H1 (cell line): Measurements from ENCODE around the gene MTM1. TPM values are rescaled to one million over a fixed set of nuclear protein-coding genes. Genes with fewer than 3 reads are reported as not detected.

Source experiments
- CTCF ChIA-PET: fragments of 300-600 bp; sonication (Branson Sonifier 250); formaldehyde crosslinking; loops from one replicate; lab custom pipeline; 2021; ENCODE audit not compliant: partially characterized antibody; lab: Charles Lee
- POLR2A ChIA-PET: fragments of 300-600 bp; sonication (Branson Sonifier 250); formaldehyde crosslinking; loops from one replicate; lab custom pipeline; 2021; ENCODE audit warnings: inconsistent platforms; ENCODE audit not compliant: partially characterized antibody; lab: Charles Lee
- DNase-seq, 2 experiments: peaks; one replicate each; pipeline versions ENCODE4 v3.0.0 to v3.0.0-alpha.2; 2010 to 2022; ENCODE audit warnings: low spot score in 2 of 2, low read depth in 1 of 2, mixed read lengths in 1 of 2
- FAIRE-seq: peaks from 2 replicates; lab custom pipeline; 2011; peaks lifted over from hg19 to GRCh38; lab: Jason Lieb, UNC
- H2AFZ ChIP-seq: 2 replicates; pipeline ENCODE4 v1.8.1; 2012; ENCODE audit warnings: low read length, inconsistent platforms
- H2AK5ac ChIP-seq: 2 replicates; pipeline ENCODE4 v1.6.1; 2013; ENCODE audit warnings: low read depth, low read length
- H2BK120ac ChIP-seq: replicated peaks from 2 replicates; pipeline ENCODE3; 2013; ENCODE audit warnings: low read depth, low read length, inconsistent platforms
- H2BK12ac ChIP-seq: 2 replicates; pipeline ENCODE4 v1.6.1; 2013; ENCODE audit warnings: low read depth, low read length
- H2BK15ac ChIP-seq: 2 replicates; pipeline ENCODE4 v1.6.1; 2013; ENCODE audit warnings: low read length
- H2BK20ac ChIP-seq: 2 replicates; pipeline ENCODE4 v1.6.1; 2013; ENCODE audit warnings: low read length
- H2BK5ac ChIP-seq: 2 replicates; pipeline ENCODE4 v1.6.1; 2013; ENCODE audit warnings: low read depth, low read length
- H3K14ac ChIP-seq: 2 replicates; pipeline ENCODE4 v1.6.1; 2013; ENCODE audit warnings: inconsistent platforms; ENCODE audit not compliant: insufficient read length
- H3K18ac ChIP-seq: 2 replicates; pipeline ENCODE4 v1.6.1; 2013; ENCODE audit warnings: low read length; ENCODE audit errors: extremely low read depth
- H3K23ac ChIP-seq: 2 replicates; pipeline ENCODE4 v1.6.1; 2013; ENCODE audit warnings: inconsistent platforms; ENCODE audit not compliant: insufficient read length
- H3K23me2 ChIP-seq: 2 replicates; pipeline ENCODE4 v1.6.1; 2013; ENCODE audit warnings: low read depth, low read length
- H3K27ac ChIP-seq: 2 replicates; pipeline ENCODE4 v1.6.1; 2011; ENCODE audit warnings: low read depth, low read length, inconsistent platforms
- H3K27me3 ChIP-seq, 4 experiments: replicated peaks in 1 of 4; 1 replicate in 1 of 4; 2 replicates in 3 of 4; pipeline versions ENCODE4 v1.6.1 to v1.8.1; 2011 to 2013; ENCODE audit warnings: low read length in 3 of 4, mild to moderate bottlenecking in 3 of 4, inconsistent platforms in 2 of 4, mixed read lengths in 2 of 4, moderate library complexity in 1 of 4; ENCODE audit not compliant: control insufficient read depth in 3 of 4, insufficient read depth in 3 of 4; ENCODE audit errors: extremely low read depth in 1 of 4
- H3K36me3 ChIP-seq, 4 experiments: 2 replicates each; pipeline versions ENCODE4 v1.6.1 to v1.8.1; 2011 to 2013; ENCODE audit warnings: mild to moderate bottlenecking in 4 of 4, low read length in 3 of 4, moderate library complexity in 2 of 4, control low read depth in 1 of 4, inconsistent platforms in 1 of 4; ENCODE audit not compliant: insufficient read depth in 4 of 4, control insufficient read depth in 2 of 4
- H3K4ac ChIP-seq: replicated peaks from 2 replicates; pipeline ENCODE3; 2013; ENCODE audit warnings: low read length, low read depth, mixed read lengths, inconsistent platforms; ENCODE audit not compliant: insufficient read length
- H3K4me1 ChIP-seq, 4 experiments: replicated peaks in 1 of 4; 1 replicate in 1 of 4; 2 replicates in 3 of 4; pipeline versions ENCODE4 v1.6.1 to v1.8.1; 2011 to 2013; ENCODE audit warnings: low read length in 3 of 4, inconsistent platforms in 2 of 4, mixed read lengths in 1 of 4; ENCODE audit not compliant: insufficient read depth in 4 of 4, control insufficient read depth in 3 of 4
- H3K4me2 ChIP-seq, 2 experiments: 2 replicates each; pipeline versions ENCODE4 v1.6.1 to v1.8.1; 2011 to 2013; ENCODE audit warnings: low read depth in 2 of 2, low read length in 2 of 2, control low read depth in 1 of 2, inconsistent platforms in 1 of 2, mild to moderate bottlenecking in 1 of 2; ENCODE audit not compliant: insufficient read depth in 1 of 2
- H3K4me3 ChIP-seq, 4 experiments: fragments of 200-600, 300-600 bp in 1 of 4; sonication (generic), shearing (Covaris generic), sonication (Bioruptor Twin) in 1 of 4; 2 replicates each; pipeline versions ENCODE4 v1.5.1 to v1.8.1; 2011 to 2016; ENCODE audit warnings: low read length in 4 of 4, low read depth in 3 of 4, control low read depth in 2 of 4, inconsistent platforms in 2 of 4, mild to moderate bottlenecking in 2 of 4, mixed read lengths in 1 of 4, moderate library complexity in 1 of 4; ENCODE audit not compliant: insufficient read depth in 2 of 4; ENCODE audit errors: extremely low read depth in 1 of 4
- H3K56ac ChIP-seq: replicated peaks from 2 replicates; pipeline ENCODE3; 2013; ENCODE audit warnings: low read depth, mild to moderate bottlenecking, mixed read lengths, low read length, inconsistent platforms; ENCODE audit not compliant: insufficient read length
- H3K79me1 ChIP-seq: 2 replicates; pipeline ENCODE4 v1.6.1; 2013; ENCODE audit warnings: low read depth, low read length, control low read depth
- H3K79me2 ChIP-seq, 2 experiments: 2 replicates each; pipeline versions ENCODE4 v1.6.1 to v1.8.1; 2012 to 2013; ENCODE audit warnings: low read length in 2 of 2, mild to moderate bottlenecking in 2 of 2, inconsistent platforms in 1 of 2; ENCODE audit not compliant: insufficient read depth in 2 of 2, control insufficient read depth in 1 of 2
- H3K9ac ChIP-seq, 4 experiments: replicated peaks in 1 of 4; 1 replicate in 1 of 4; 2 replicates in 3 of 4; pipeline versions ENCODE4 v1.6.1 to v1.8.1; 2011 to 2013; ENCODE audit warnings: low read depth in 3 of 4, low read length in 3 of 4, control low read depth in 2 of 4, mild to moderate bottlenecking in 2 of 4, moderate library complexity in 2 of 4, inconsistent platforms in 1 of 4; ENCODE audit errors: extremely low read depth in 1 of 4
- H3K9me3 ChIP-seq, 2 experiments: 2 replicates each; pipeline versions ENCODE4 v1.6.1 to v1.8.1; 2012 to 2013; ENCODE audit warnings: mild to moderate bottlenecking in 2 of 2, moderate library complexity in 2 of 2, control low read depth in 1 of 2, inconsistent platforms in 1 of 2, low read depth in 1 of 2, low read length in 1 of 2, mixed read lengths in 1 of 2; ENCODE audit not compliant: insufficient read depth in 2 of 2
- H4K20me1 ChIP-seq, 2 experiments: replicated peaks in 1 of 2; 2 replicates each; pipeline versions ENCODE3 to v1.8.1; 2011 to 2013; ENCODE audit warnings: inconsistent platforms in 2 of 2, low read length in 2 of 2, mild to moderate bottlenecking in 1 of 2; ENCODE audit not compliant: insufficient read depth in 2 of 2, control insufficient read depth in 1 of 2
- H4K5ac ChIP-seq: 2 replicates; pipeline ENCODE4 v1.6.1; 2013; ENCODE audit warnings: low read length, low read depth, mixed read lengths, inconsistent platforms; ENCODE audit not compliant: insufficient read length
- H4K8ac ChIP-seq: 2 replicates; pipeline ENCODE4 v1.8.0; 2013; ENCODE audit warnings: mild to moderate bottlenecking, moderate library complexity, low read length, inconsistent platforms; ENCODE audit not compliant: insufficient read depth; ENCODE audit errors: extremely low read depth
- H4K91ac ChIP-seq: replicated peaks from 2 replicates; pipeline ENCODE3; 2013; ENCODE audit warnings: low read length, mixed read lengths, inconsistent platforms; ENCODE audit not compliant: insufficient read length
- CHD1 ChIP-seq: IDR thresholded peaks from 2 replicates; pipeline ENCODE4 v1.6.1; 2012; ENCODE audit warnings: low read depth, low read length, improper control_type of control experiment
- CREB1 ChIP-seq: IDR thresholded peaks from 2 replicates; pipeline ENCODE4 v1.6.1; 2012; ENCODE audit warnings: inconsistent platforms
- EZH2 ChIP-seq: fragments of 200-600 bp; sonication (generic); IDR thresholded peaks from 2 replicates; pipeline ENCODE4 v1.7.1; 2012; ENCODE audit warnings: low read depth, mild to moderate bottlenecking, moderate library complexity, low read length, inconsistent platforms; ENCODE audit not compliant: severe bottlenecking
- HDAC6 ChIP-seq: IDR thresholded peaks from one replicate; pipeline ENCODE4 v1.7.1; 2012; ENCODE audit warnings: low read depth, mild to moderate bottlenecking, inconsistent platforms, low read length, moderate library complexity
- JUN ChIP-seq: IDR thresholded peaks from 2 replicates; pipeline ENCODE4 v1.6.1; 2011; ENCODE audit warnings: low read depth, mild to moderate bottlenecking, improper control_type of control experiment, low read length
- KDM1A ChIP-seq: fragments of 200-600, 300-600 bp; sonication (generic); IDR thresholded peaks from 2 replicates; pipeline ENCODE4 v1.7.1; 2016; ENCODE audit warnings: mild to moderate bottlenecking, low read length, borderline replicate concordance
- KDM4A ChIP-seq: IDR thresholded peaks from one replicate; pipeline ENCODE4 v1.7.1; 2012; ENCODE audit warnings: low read depth, mild to moderate bottlenecking, moderate library complexity, low read length, inconsistent platforms; ENCODE audit not compliant: severe bottlenecking
- NANOG ChIP-seq: IDR thresholded peaks from 2 replicates; pipeline ENCODE4 v1.6.1; 2011; ENCODE audit warnings: low read length, low read depth, mild to moderate bottlenecking, inconsistent platforms; ENCODE audit not compliant: insufficient read depth, poor library complexity, severe bottlenecking
- POU5F1 ChIP-seq: IDR thresholded peaks from 2 replicates; pipeline ENCODE4 v1.6.1; 2011; ENCODE audit warnings: low read depth, mild to moderate bottlenecking, low read length, moderate library complexity
- RAD21 ChIP-seq, 2 experiments: IDR thresholded peaks in 1 of 2; conservative IDR thresholded peaks in 1 of 2; 2 replicates each; pipeline ENCODE4 v1.6.1; 2011; ENCODE audit warnings: low read depth in 2 of 2, low read length in 2 of 2, improper control_type of control experiment in 1 of 2, inconsistent platforms in 1 of 2, mild to moderate bottlenecking in 1 of 2, moderate library complexity in 1 of 2
- RBBP5 ChIP-seq: IDR thresholded peaks from 2 replicates; pipeline ENCODE4 v1.7.1; 2012; ENCODE audit warnings: low read depth, mild to moderate bottlenecking, inconsistent platforms, low read length, moderate library complexity, borderline replicate concordance
- RXRA ChIP-seq: IDR thresholded peaks from 2 replicates; pipeline ENCODE4 v1.6.1; 2011; ENCODE audit warnings: low read depth, mild to moderate bottlenecking, low read length, moderate library complexity; ENCODE audit not compliant: insufficient read depth
- SP1 ChIP-seq: IDR thresholded peaks from 2 replicates; pipeline ENCODE4 v1.6.1; 2011; ENCODE audit warnings: low read depth, low read length
- TEAD4 ChIP-seq: IDR thresholded peaks from 2 replicates; pipeline ENCODE4 v1.6.1; 2012; ENCODE audit warnings: low read depth, low read length, inconsistent platforms, mixed read lengths
- YY1 ChIP-seq: IDR thresholded peaks from 2 replicates; pipeline ENCODE4 v1.6.1; 2011; ENCODE audit warnings: low read depth, mild to moderate bottlenecking, low read length
- WGBS, 2 experiments: shearing (Covaris generic) in 1 of 2; methylation state at CpG; one replicate each; pipeline versions ENCODE4 v1.1.6 to v1.1.7; 2013 to 2015; ENCODE audit warnings: low lambda C conversion rate in 2 of 2, mixed read lengths in 2 of 2, inconsistent platforms in 1 of 2, low coverage in 1 of 2, missing lambda C conversion rate in 1 of 2; ENCODE audit not compliant: insufficient replicate concordance in 2 of 2, insufficient coverage in 1 of 2, insufficient read length in 1 of 2; ENCODE audit errors: extremely low coverage in 1 of 2, missing lambda C conversion rate in 1 of 2; 5-methylcytosine and 5-hydroxymethylcytosine counted together
- polyA plus RNA-seq, 7 experiments: library from polyadenylated mRNA; depleted of rRNA in 3 of 7; stranded (reverse) in 5 of 7; unstranded in 2 of 7; fragments of >200 nt in 5 of 7; fragments of 200-250 nt in 2 of 7; gene quantifications; 1 replicate in 5 of 7; 2 replicates in 1 of 7; 4 replicates in 1 of 7; pipeline versions ENCODE4 v1.2.1 to v1.2.3, GENCODE V29; 2011 to 2013; ENCODE audit warnings: missing spikeins in 2 of 7, mixed read lengths in 2 of 7
- total RNA-seq: library from RNA; stranded (reverse); fragmentation: NEBNext Ultra II Directional; extraction: Animal tissue kit (Norgen Biotek cat#: 25700); gene quantifications from 2 replicates; pipeline ENCODE4 v1.2.1, GENCODE V29; 2021

MTM1 gene
- total and polyA plus RNA-seq, 2 of the 8 experiments (the other 6 are each of a cell fraction or from before 2014, with no cell fraction given): 2.3 to 8.4 TPM

DNA sequence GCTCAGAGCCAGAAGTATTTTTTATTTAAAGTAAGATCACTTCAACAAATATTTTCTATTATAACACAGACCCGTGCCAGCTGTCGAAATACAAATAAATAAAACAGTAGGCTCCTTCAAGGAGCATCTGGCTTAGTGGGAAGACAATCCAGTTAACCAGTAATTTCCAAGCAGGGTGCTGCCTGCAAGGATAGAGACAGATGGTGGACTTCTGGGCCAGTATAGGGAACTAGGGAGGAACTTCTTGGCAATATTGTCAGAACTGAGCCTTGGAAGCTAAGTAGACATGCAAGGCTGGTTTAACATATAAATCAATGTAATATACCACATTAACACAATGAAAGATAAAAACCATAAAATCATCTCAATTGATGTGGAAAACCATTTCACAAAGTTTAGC, 107.8 kb downstream of the MTM1 start:
- ChIA-PET CTCF (interaction anchor here (1.0 to 1.6 kb wide), 2 partner anchors 9 to 132 kb away, joined by 3 to 5 read pairs; no protein-coding TSS in a partner anchor), POLR2A (no interaction called here)
- no peak overlapping the region for H2BK5ac ChIP-seq
- H3K79me2 ChIP-seq: no peaks in the 10 kb centered on the region
- no peak overlapping the region for H2BK120ac ChIP-seq
- 100% methylated on average over 2 of the region's 2 CpGs; no CpG with 5 or more reads in 1 of the 2 experiments for WGBS, 2 experiments
- H4K5ac ChIP-seq: no peak overlapping the region
- H2BK15ac ChIP-seq: no peak overlapping the region
- H3K4me1 ChIP-seq: no peaks in the 10 kb centered on the region
- DNase-seq (no peak), FAIRE-seq (no peak)
- no peak overlapping the region for H3K56ac ChIP-seq
- no peak overlapping the region for H4K91ac ChIP-seq
- H3K4me3 ChIP-seq: no peak overlapping the region
- no peak overlapping the region for H4K8ac ChIP-seq
- H3K4me2 ChIP-seq: no peak overlapping the region
- H3K4ac ChIP-seq: no peak overlapping the region
- H3K18ac ChIP-seq: no peak overlapping the region
- H3K9ac ChIP-seq: no peak overlapping the region
- H3K9me3 ChIP-seq: no peaks in the 10 kb centered on the region
- no peak overlapping the region for H3K27ac ChIP-seq
- H3K27me3 ChIP-seq: no peaks in the 10 kb centered on the region
- no peaks in the 10 kb centered on the region for H3K79me1 ChIP-seq
- H2AFZ ChIP-seq: no peak overlapping the region
- no peak overlapping the region for H3K23ac ChIP-seq
- no peak overlapping the region for H2AK5ac ChIP-seq
- H3K23me2 ChIP-seq: no peaks in the 10 kb centered on the region
- H4K20me1 ChIP-seq: no peaks in the 10 kb centered on the region
- H3K14ac ChIP-seq: no peak overlapping the region
- H2BK12ac ChIP-seq: no peak overlapping the region
- H3K36me3 ChIP-seq: no peaks in the 10 kb centered on the region
- no peak overlapping the region for H2BK20ac ChIP-seq
- TF ChIP-seq SP1: no peak
- no peak for TF ChIP-seq RBBP5
- no peak for TF ChIP-seq RXRA
- TF ChIP-seq POU5F1: no peak
- TF ChIP-seq KDM4A: no peak
- no peak for TF ChIP-seq YY1
- TF ChIP-seq CREB1: no peak
- TF ChIP-seq TEAD4: no peak
- no peak for TF ChIP-seq CHD1
- TF ChIP-seq EZH2: no peak
- TF ChIP-seq NANOG: no peak
- no peak for TF ChIP-seq KDM1A
- TF ChIP-seq HDAC6: no peak
- no peak for TF ChIP-seq JUN
- no peak for TF ChIP-seq RAD21 (IDR thresholded peaks at IDR 0.05 in 1 of 2, conservative IDR thresholded peaks at IDR 0.05 in 1 of 2; ENCODE audit: low read depth in 2 of 2, low read length in 2 of 2)
- TF ChIP-seq, all 59 proteins: peak for 0
